ENCODE measurements around the gene ANGPT4.

- no peak for TF ChIP-seq CTCF (conservative IDR thresholded peaks at IDR 0.05)
- TF ChIP-seq EZH2 (IDR thresholded peaks at IDR 0.05; ENCODE audit: low read depth), result no peak
Observed at GRCh38 chr20:922781-923180, 6.6 kb upstream of the ANGPT4 start.
